C4-2B (cell line): ENCODE data around the gene EPB41L3.

Source experiments
- H3K27ac ChIP-seq: fragments of 450-650 bp; 2 replicates; pipeline ENCODE4 v1.5.1; 2017
- ZFX ChIP-seq: fragments of 450-650 bp; IDR thresholded peaks from 2 replicates; pipeline ENCODE4 v1.6.1; 2017
- TF ChIP-seq, protein P1 (sequence below): fragments of 450-650 bp; conservative IDR thresholded peaks from 2 replicates; pipeline ENCODE4 v1.5.1; 2017; ENCODE audit warnings: mild to moderate bottlenecking

Gene EPB41L3

DNA sequence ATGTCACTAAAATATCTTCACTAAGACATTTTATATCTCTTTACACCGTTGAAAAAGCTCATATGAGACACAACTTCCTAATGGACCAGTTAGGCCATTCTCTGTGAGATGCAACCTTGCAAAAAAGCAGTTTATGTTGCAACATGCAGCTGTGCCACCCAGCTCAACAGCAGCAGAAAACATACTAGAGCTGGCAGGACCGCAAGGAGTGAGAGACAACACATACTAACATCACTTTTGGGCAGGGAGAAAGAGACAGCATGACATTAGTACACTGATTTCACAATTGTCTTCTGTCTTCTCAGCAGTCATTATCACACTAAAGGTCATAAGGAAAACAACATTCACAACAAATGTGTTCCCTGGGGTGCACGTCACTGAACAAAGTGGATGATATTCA is 122.9 kb downstream of the EPB41L3 start:
- TF ChIP-seq, protein P1, sequence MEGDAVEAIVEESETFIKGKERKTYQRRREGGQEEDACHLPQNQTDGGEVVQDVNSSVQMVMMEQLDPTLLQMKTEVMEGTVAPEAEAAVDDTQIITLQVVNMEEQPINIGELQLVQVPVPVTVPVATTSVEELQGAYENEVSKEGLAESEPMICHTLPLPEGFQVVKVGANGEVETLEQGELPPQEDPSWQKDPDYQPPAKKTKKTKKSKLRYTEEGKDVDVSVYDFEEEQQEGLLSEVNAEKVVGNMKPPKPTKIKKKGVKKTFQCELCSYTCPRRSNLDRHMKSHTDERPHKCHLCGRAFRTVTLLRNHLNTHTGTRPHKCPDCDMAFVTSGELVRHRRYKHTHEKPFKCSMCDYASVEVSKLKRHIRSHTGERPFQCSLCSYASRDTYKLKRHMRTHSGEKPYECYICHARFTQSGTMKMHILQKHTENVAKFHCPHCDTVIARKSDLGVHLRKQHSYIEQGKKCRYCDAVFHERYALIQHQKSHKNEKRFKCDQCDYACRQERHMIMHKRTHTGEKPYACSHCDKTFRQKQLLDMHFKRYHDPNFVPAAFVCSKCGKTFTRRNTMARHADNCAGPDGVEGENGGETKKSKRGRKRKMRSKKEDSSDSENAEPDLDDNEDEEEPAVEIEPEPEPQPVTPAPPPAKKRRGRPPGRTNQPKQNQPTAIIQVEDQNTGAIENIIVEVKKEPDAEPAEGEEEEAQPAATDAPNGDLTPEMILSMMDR: no peak
- TF ChIP-seq ZFX: no peak
- H3K27ac ChIP-seq: no peak overlapping the region

DNA sequence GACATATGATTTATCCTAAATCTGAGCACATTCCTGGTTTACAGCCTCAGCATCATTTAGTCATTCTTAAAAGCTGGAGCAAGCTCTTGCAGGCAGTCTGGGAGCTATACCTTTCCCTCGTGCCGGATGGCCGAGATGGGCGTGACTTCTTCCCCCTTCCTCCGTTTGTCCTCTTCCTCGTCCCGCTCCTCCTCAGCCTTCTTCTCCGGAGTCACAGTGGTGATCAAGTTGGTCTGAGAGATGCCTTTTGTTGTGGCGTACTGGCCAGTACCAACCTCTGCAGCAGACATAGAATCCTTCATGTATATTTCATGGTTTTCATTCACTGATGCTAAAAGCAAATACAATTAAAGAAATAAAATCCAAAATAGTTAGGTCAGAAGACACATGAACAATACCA is 124.2 kb downstream of the EPB41L3 start:
- no peak overlapping the region for H3K27ac ChIP-seq
- no peak for TF ChIP-seq ZFX
- TF ChIP-seq, protein P1: no peak

DNA sequence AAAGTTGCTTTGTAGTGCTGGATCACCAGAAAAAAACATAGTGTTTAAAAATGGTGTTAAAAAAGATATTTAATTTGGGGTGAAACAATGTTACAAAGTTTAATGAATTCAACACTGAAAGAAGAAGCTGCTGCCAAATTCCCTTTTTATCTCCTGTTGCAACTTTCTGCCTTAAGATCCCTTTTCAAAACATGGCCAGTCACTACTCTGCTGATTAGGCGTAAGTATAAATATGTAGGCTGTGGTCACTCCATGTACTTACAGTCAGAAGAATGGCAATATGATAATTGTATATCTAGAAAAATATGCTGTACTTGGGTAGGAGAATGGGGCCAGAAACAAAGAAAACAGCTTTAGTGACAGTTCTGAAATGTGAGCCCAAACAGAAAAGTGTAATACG is 124.8 kb downstream of the EPB41L3 start:
- no peak for TF ChIP-seq ZFX
- TF ChIP-seq, protein P1: no peak
- no peak overlapping the region for H3K27ac ChIP-seq

GRCh38 chr18:5417342-5417741 is 126.5 kb downstream of the EPB41L3 start:
- H3K27ac ChIP-seq: no peak overlapping the region
- TF ChIP-seq, protein P1: no peak
- no peak for TF ChIP-seq ZFX

- no peak overlapping the region for H3K27ac ChIP-seq
- TF ChIP-seq ZFX: no peak
- TF ChIP-seq, protein P1: no peak
These were observed 127.7 kb downstream of the EPB41L3 start for GRCh38 chr18:5416112-5416511.

- TF ChIP-seq, protein P1: no peak
- TF ChIP-seq ZFX: no peak
These were observed 128.1 kb downstream of the EPB41L3 start for GRCh38 chr18:5415665-5416064.

DNA sequence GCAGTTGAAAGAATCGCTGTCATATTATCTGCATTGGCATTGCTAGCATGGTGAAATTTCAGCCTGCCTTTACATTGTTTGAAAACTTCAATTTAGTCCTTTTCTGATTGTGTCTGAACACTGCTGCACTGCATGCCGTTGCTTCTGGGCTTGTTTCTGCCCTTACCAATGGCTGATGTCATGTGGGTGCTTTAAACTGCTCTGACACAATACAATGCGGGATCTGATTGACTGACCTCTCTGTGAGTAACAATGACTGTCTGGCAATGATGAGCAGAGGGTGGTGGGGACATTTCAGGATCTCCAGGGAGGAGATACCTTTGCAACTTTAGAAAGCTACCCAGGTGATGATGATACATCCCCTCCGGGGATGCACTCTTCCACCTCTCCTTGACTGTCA is 128.8 kb downstream of the EPB41L3 start:
- no peak overlapping the region for H3K27ac ChIP-seq
- TF ChIP-seq ZFX: no peak
- TF ChIP-seq, protein P1: no peak

More at GRCh38 chr18:5415665-5416064, 128.1 kb downstream of the EPB41L3 start:
- no peak overlapping the region for H3K27ac ChIP-seq
